T-cell (primary cell): ENCODE results near the gene UBLCP1. TPM values are rescaled to one million over a fixed set of nuclear protein-coding genes. Genes with fewer than 3 reads are reported as not detected.

Experiments used
- ATAC-seq, 4 experiments: fragments of 200-7000 bp in 3 of 4; fragments of 150-1000 bp in 1 of 4; cut with Tn5 transposase; replicated peaks in 1 of 4; 1 replicate in 3 of 4; 2 replicates in 1 of 4; pipeline ENCODE4 v1.10.0; 2021; ENCODE audit warnings: moderate library complexity in 3 of 4, mild to moderate bottlenecking in 2 of 4, moderate number of reproducible peaks in 1 of 4
- CTCF ChIA-PET, 2 donors: fragments of 300-600 bp; sonication (Branson Sonifier 250); formaldehyde crosslinking; loops; one replicate each; lab custom pipeline; 2022; ENCODE audit warnings: antibody characterized with exemption in 2 of 2; lab: Charles Lee
- POLR2A ChIA-PET, 2 donors: fragments of 300-600 bp; sonication (Branson Sonifier 250); formaldehyde crosslinking; loops; one replicate each; lab custom pipeline; 2022; ENCODE audit warnings: antibody characterized with exemption in 2 of 2; lab: Charles Lee
- DNase-seq, 35 experiments: peaks; one replicate each; pipeline versions ENCODE4 v3.0.0 to v3.0.0-alpha.2; 2013 to 2023
- H3K27ac ChIP-seq: one replicate; pipeline ENCODE4 v1.5.1; 2013; ENCODE audit warnings: low read length
- H3K27me3 ChIP-seq, 2 experiments: replicated peaks in 1 of 2; 1 replicate in 1 of 2; 2 replicates in 1 of 2; pipeline versions ENCODE4 v1.6.1 to v1.7.0; 2013; ENCODE audit warnings: low read length in 1 of 2, mixed read lengths in 1 of 2; ENCODE audit not compliant: control insufficient read depth in 2 of 2, insufficient read depth in 2 of 2; ENCODE audit errors: extremely low read depth in 1 of 2
- H3K36me3 ChIP-seq, 2 donors: 1 replicate in 1 of 2; 2 replicates in 1 of 2; pipeline versions ENCODE4 v1.6.1 to v1.7.0; 2013; ENCODE audit warnings: low read length in 1 of 2; ENCODE audit not compliant: control insufficient read depth in 2 of 2, insufficient read depth in 1 of 2; ENCODE audit errors: extremely low read depth in 1 of 2
- H3K4me1 ChIP-seq, 2 experiments: 1 replicate in 1 of 2; 2 replicates in 1 of 2; pipeline versions ENCODE4 v1.6.1 to v1.7.0; 2013; ENCODE audit warnings: low read length in 2 of 2, mixed read lengths in 1 of 2; ENCODE audit not compliant: insufficient read depth in 2 of 2, control insufficient read depth in 1 of 2; ENCODE audit errors: extremely low read depth in 1 of 2
- H3K4me3 ChIP-seq, 2 donors: 1 replicate in 1 of 2; 2 replicates in 1 of 2; pipeline versions ENCODE4 v1.5.1 to v1.7.0; 2013; ENCODE audit warnings: mild to moderate bottlenecking in 2 of 2, low read length in 1 of 2, moderate library complexity in 1 of 2; ENCODE audit not compliant: control insufficient read depth in 1 of 2; ENCODE audit errors: extremely low read depth in 1 of 2
- H3K9me3 ChIP-seq: 2 replicates; pipeline ENCODE4 v1.7.0; 2013
- H3K27ac Mint-ChIP-seq, 2 donors: one replicate each; pipeline ENCODE4 v1.8.0; 2020 to 2021; ENCODE audit warnings: mild to moderate bottlenecking in 2 of 2, mixed read lengths in 2 of 2
- H3K27me3 Mint-ChIP-seq, 2 donors: one replicate each; pipeline ENCODE4 v1.8.0; 2021 to 2022; ENCODE audit warnings: mixed read lengths in 2 of 2
- H3K36me3 Mint-ChIP-seq: one replicate; pipeline ENCODE4 v1.8.0; 2021; ENCODE audit warnings: mixed read lengths
- H3K4me1 Mint-ChIP-seq, 3 donors: one replicate each; pipeline ENCODE4 v1.8.0; 2020 to 2022; ENCODE audit warnings: mixed read lengths in 3 of 3, mild to moderate bottlenecking in 1 of 3
- H3K4me3 Mint-ChIP-seq, 3 donors: one replicate each; pipeline ENCODE4 v1.8.0; 2020 to 2022; ENCODE audit warnings: mild to moderate bottlenecking in 3 of 3, mixed read lengths in 3 of 3, moderate library complexity in 3 of 3
- H3K9me3 Mint-ChIP-seq, 3 donors: one replicate each; pipeline ENCODE4 v1.8.0; 2020 to 2022; ENCODE audit warnings: mixed read lengths in 3 of 3
- WGBS: methylation state at CpG from one replicate; pipeline ENCODE4 v1.1.5; 2013; ENCODE audit warnings: missing lambda C conversion rate; ENCODE audit not compliant: insufficient coverage; 5-methylcytosine and 5-hydroxymethylcytosine counted together
- total RNA-seq, 35 experiments: library from RNA in 6 of 35; stranded (reverse) in 6 of 35; fragments of 120-200 nt in 1 of 35; gene quantifications; one replicate each; pipeline versions ENCODE4 v1.2.1 to v1.2.4 and lab custom pipeline; 2013 to 2026

The UBLCP1 gene
- total RNA-seq, 5 donors from 2014 or later (not counting 1 experiment from before 2014, with no cell fraction given): 22.3 to 29.4 (median 27.4) TPM

- ChIA-PET POLR2A (no interaction called here), CTCF (interaction anchor here (0.6 to 5.4 kb wide), 10 partner anchors 11 to 1078 kb away, joined by 3 to 51 read pairs (median 6); no protein-coding TSS in a partner anchor)
- Histone ChIP-seq H3K9me3 (no peaks in the 10 kb centered on the region), H3K4me3 (no peak overlapping the region), H3K27me3 (no peaks in the 10 kb centered on the region), H3K27ac (no peak overlapping the region), H3K4me1 (no peaks in the 10 kb centered on the region), H3K36me3 (no peaks in the 10 kb centered on the region)
- Mint-ChIP-seq H3K27me3 (peaks cover 0 to 4% of the 10 kb centered on the region in 2 donors), H3K4me3 (no peak overlapping the region), H3K9me3 (no peaks in the 10 kb centered on the region), H3K4me1 (no peaks in the 10 kb centered on the region), H3K27ac (no peak overlapping the region), H3K36me3 (no peaks in the 10 kb centered on the region)
- ATAC-seq (no peak), DNase-seq (no peak)
- WGBS: no CpG with 5 or more reads among the region's 2 CpGs
Observed at GRCh38 chr5:159317849-159318248, 54.8 kb downstream of the UBLCP1 start.

GRCh38 chr5:159318448-159318847 is 55.4 kb downstream of the UBLCP1 start:
- Mint-ChIP-seq H3K36me3 (no peaks in the 10 kb centered on the region), H3K4me3 (no peak overlapping the region), H3K27me3 (peaks cover 0 to 4% of the 10 kb centered on the region in 2 donors), H3K27ac (no peak overlapping the region), H3K4me1 (no peaks in the 10 kb centered on the region), H3K9me3 (no peaks in the 10 kb centered on the region)
- Histone ChIP-seq H3K36me3 (no peaks in the 10 kb centered on the region), H3K4me3 (no peak overlapping the region), H3K4me1 (no peaks in the 10 kb centered on the region), H3K9me3 (no peaks in the 10 kb centered on the region), H3K27me3 (no peaks in the 10 kb centered on the region), H3K27ac (no peak overlapping the region)
- ChIA-PET POLR2A (no interaction called here), CTCF (interaction anchor here (0.9 to 5.4 kb wide), 5 partner anchors 141 to 166 kb away, joined by 3 to 51 read pairs (median 4); no protein-coding TSS in a partner anchor)
- WGBS: 100% methylated on average over 1 of the region's 4 CpGs
- DNase-seq: no peak
- ATAC-seq: no peak

GRCh38 chr5:159319363-159319762 is 56.3 kb downstream of the UBLCP1 start:
- H3K27ac Mint-ChIP-seq: no peak overlapping the region
- POLR2A ChIA-PET: interaction anchor here (0.6 kb wide), 2 partner anchors 9 to 768 kb away, joined by 3 to 4 read pairs; no protein-coding TSS in a partner anchor
- no peaks in the 10 kb centered on the region for H3K27me3 Mint-ChIP-seq
- no peaks in the 10 kb centered on the region for H3K36me3 Mint-ChIP-seq
- CTCF ChIA-PET: interaction anchor here (0.5 to 5.4 kb wide), 3 partner anchors 160 to 196 kb away, joined by 3 to 51 read pairs (median 5); no protein-coding TSS in a partner anchor
- H3K4me3 ChIP-seq: no peak overlapping the region
- H3K4me3 Mint-ChIP-seq: no peak overlapping the region
- no peaks in the 10 kb centered on the region for H3K4me1 Mint-ChIP-seq
- no peaks in the 10 kb centered on the region for H3K9me3 ChIP-seq
- 70% methylated on average over 2 of the region's 3 CpGs for WGBS
- H3K36me3 ChIP-seq: no peaks in the 10 kb centered on the region
- H3K27ac ChIP-seq: no peak overlapping the region
- H3K27me3 ChIP-seq: no peaks in the 10 kb centered on the region
- ATAC-seq (no peak), DNase-seq (no peak)
- no peaks in the 10 kb centered on the region for H3K9me3 Mint-ChIP-seq
- H3K4me1 ChIP-seq: no peaks in the 10 kb centered on the region

GRCh38 chr5:159319832-159320231 is 56.7 kb downstream of the UBLCP1 start:
- Histone ChIP-seq H3K4me1 (no peaks in the 10 kb centered on the region), H3K9me3 (no peaks in the 10 kb centered on the region), H3K27me3 (no peaks in the 10 kb centered on the region), H3K4me3 (no peak overlapping the region), H3K27ac (no peak overlapping the region), H3K36me3 (no peaks in the 10 kb centered on the region)
- no CpG with 5 or more reads among the region's 2 CpGs for WGBS
- Mint-ChIP-seq H3K4me3 (no peak overlapping the region), H3K27ac (no peak overlapping the region), H3K4me1 (no peaks in the 10 kb centered on the region), H3K9me3 (no peaks in the 10 kb centered on the region), H3K27me3 (peaks cover 0 to 3% of the 10 kb centered on the region in 2 donors), H3K36me3 (no peaks in the 10 kb centered on the region)
- ChIA-PET CTCF (interaction anchor here (1.0 to 1.5 kb wide), 2 partner anchors 122 to 163 kb away, joined by 3 to 4 read pairs; no protein-coding TSS in a partner anchor), POLR2A (interaction anchor here (0.6 kb wide), 2 partner anchors 10 to 769 kb away, joined by 3 to 4 read pairs; no protein-coding TSS in a partner anchor)
- DNase-seq (no peak), ATAC-seq (no peak)

GRCh38 chr5:159322180-159322579 is 59.1 kb downstream of the UBLCP1 start:
- Histone ChIP-seq H3K27ac (no peak overlapping the region), H3K4me3 (no peak overlapping the region), H3K27me3 (no peaks in the 10 kb centered on the region), H3K36me3 (no peaks in the 10 kb centered on the region), H3K4me1 (no peaks in the 10 kb centered on the region), H3K9me3 (no peaks in the 10 kb centered on the region)
- DNase-seq: no peak
- no peak overlapping the region for H3K4me3 Mint-ChIP-seq
- ChIA-PET POLR2A (no interaction called here), CTCF (no interaction called here)
- no peak overlapping the region for H3K27ac Mint-ChIP-seq
- 86% methylated on average over 1 of the region's 6 CpGs for WGBS
- H3K9me3 Mint-ChIP-seq: no peaks in the 10 kb centered on the region
- H3K36me3 Mint-ChIP-seq: no peaks in the 10 kb centered on the region
- H3K27me3 Mint-ChIP-seq: peaks cover 4 to 9% of the 10 kb centered on the region in 2 donors
- no peaks in the 10 kb centered on the region for H3K4me1 Mint-ChIP-seq
- no peak for ATAC-seq

- 85% methylated on average over 2 of the region's 3 CpGs for WGBS
- Histone ChIP-seq H3K27ac (no peak overlapping the region), H3K36me3 (no peaks in the 10 kb centered on the region), H3K4me1 (no peaks in the 10 kb centered on the region), H3K4me3 (no peak overlapping the region), H3K9me3 (no peaks in the 10 kb centered on the region), H3K27me3 (no peaks in the 10 kb centered on the region)
- no peak overlapping the region for H3K4me3 Mint-ChIP-seq
- H3K9me3 Mint-ChIP-seq: no peaks in the 10 kb centered on the region
- no peak overlapping the region for H3K27ac Mint-ChIP-seq
- no peaks in the 10 kb centered on the region for H3K4me1 Mint-ChIP-seq
- ChIA-PET POLR2A (no interaction called here), CTCF (interaction anchor here in 1 of 2 donors (1.8 kb wide), 1 partner anchor 167 kb away, joined by 7 read pairs; no protein-coding TSS in a partner anchor)
- H3K36me3 Mint-ChIP-seq: no peaks in the 10 kb centered on the region
- peaks cover 4 to 10% of the 10 kb centered on the region in 2 donors for H3K27me3 Mint-ChIP-seq
- DNase-seq (no peak), ATAC-seq (no peak)
Observed at GRCh38 chr5:159324102-159324755, 61.1 kb downstream of the UBLCP1 start.
